Keratinocyte (primary cell): Measurements from ENCODE around the gene LTBP2. TPM values are rescaled to one million over a fixed set of nuclear protein-coding genes. Genes with fewer than 3 reads are reported as not detected.

ENCODE experiments used
- DNase-seq: peaks from one replicate; pipeline ENCODE4 v3.0.0-alpha.2; 2011; ENCODE audit warnings: low read depth, missing footprints, low spot score
- FAIRE-seq: peaks from 2 replicates; lab custom pipeline; 2011; peaks lifted over from hg19 to GRCh38; lab: Jason Lieb, UNC
- H2AFZ ChIP-seq: 2 replicates; pipeline ENCODE4 v1.6.0; 2012; ENCODE audit warnings: low read length, control low read depth, inconsistent platforms; ENCODE audit not compliant: control insufficient read depth
- H3K27ac ChIP-seq: 2 replicates; pipeline ENCODE4 v1.5.1; 2011; ENCODE audit warnings: low read length; ENCODE audit not compliant: control insufficient read depth, insufficient read depth
- H3K27me3 ChIP-seq: 3 replicates; pipeline ENCODE4 v1.6.0; 2011; ENCODE audit warnings: low read length; ENCODE audit not compliant: control insufficient read depth, insufficient read depth; ENCODE audit errors: extremely low read depth
- H3K36me3 ChIP-seq, 2 experiments: 2 replicates in 1 of 2; 3 replicates in 1 of 2; pipeline ENCODE4 v1.5.1; 2011; ENCODE audit warnings: low read length in 2 of 2, mild to moderate bottlenecking in 1 of 2; ENCODE audit not compliant: control insufficient read depth in 2 of 2, insufficient read depth in 2 of 2; ENCODE audit errors: extremely low read depth in 1 of 2
- H3K4me1 ChIP-seq: 3 replicates; pipeline ENCODE4 v1.5.1; 2011; ENCODE audit warnings: low read length; ENCODE audit not compliant: control insufficient read depth, insufficient read depth; ENCODE audit errors: extremely low read depth
- H3K4me2 ChIP-seq: 3 replicates; pipeline ENCODE4 v1.6.0; 2011; ENCODE audit warnings: low read depth, low read length; ENCODE audit not compliant: control insufficient read depth, insufficient read depth; ENCODE audit errors: extremely low read depth
- H3K4me3 ChIP-seq, 3 experiments: fragments of 200-600 bp in 1 of 3; sonication (generic) in 1 of 3; 2 replicates in 2 of 3; 3 replicates in 1 of 3; pipeline ENCODE4 v1.5.1; 2011 to 2016; ENCODE audit warnings: low read length in 3 of 3, mild to moderate bottlenecking in 3 of 3, control low read depth in 2 of 3, inconsistent platforms in 1 of 3, low read depth in 1 of 3, mixed read lengths in 1 of 3, mixed run types in 1 of 3, moderate library complexity in 1 of 3; ENCODE audit not compliant: control insufficient read depth in 2 of 3, insufficient read depth in 2 of 3; ENCODE audit errors: extremely low read depth in 1 of 3
- H3K79me2 ChIP-seq: 2 replicates; pipeline ENCODE4 v1.6.0; 2012; ENCODE audit warnings: low read length; ENCODE audit not compliant: control insufficient read depth, insufficient read depth
- H3K9ac ChIP-seq: 3 replicates; pipeline ENCODE4 v1.6.0; 2011; ENCODE audit warnings: low read length; ENCODE audit not compliant: control insufficient read depth, insufficient read depth; ENCODE audit errors: extremely low read depth
- H3K9me1 ChIP-seq: 3 replicates; pipeline ENCODE4 v1.6.0; 2011; ENCODE audit warnings: low read length; ENCODE audit not compliant: control insufficient read depth, insufficient read depth; ENCODE audit errors: extremely low read depth
- H3K9me3 ChIP-seq: 2 replicates; pipeline ENCODE4 v1.5.1; 2012; ENCODE audit warnings: low read depth, low read length; ENCODE audit not compliant: control insufficient read depth
- H4K20me1 ChIP-seq: 3 replicates; pipeline ENCODE4 v1.6.0; 2011; ENCODE audit warnings: low read length; ENCODE audit not compliant: control insufficient read depth, insufficient read depth; ENCODE audit errors: extremely low read depth
- CTCF ChIP-seq, 3 experiments: IDR thresholded peaks in 1 of 3; conservative IDR thresholded peaks in 1 of 3; optimal IDR thresholded peaks in 1 of 3; 2 replicates in 2 of 3; 3 replicates in 1 of 3; pipeline versions ENCODE3 to v1.5.1; 2011; ENCODE audit warnings: low read length in 3 of 3, mild to moderate bottlenecking in 3 of 3, moderate library complexity in 2 of 3, control low read depth in 1 of 3, inconsistent platforms in 1 of 3; ENCODE audit not compliant: insufficient read depth in 2 of 3; ENCODE audit errors: extremely low read depth in 1 of 3
- EZH2 ChIP-seq: IDR thresholded peaks from one replicate; pipeline ENCODE4 v1.6.1; 2012; ENCODE audit warnings: inconsistent platforms, mild to moderate bottlenecking, low read length, moderate library complexity
- dilution Hi-C: fragments of 300-500 bp; cut with MboI; formaldehyde crosslinking; loops from one replicate; pipeline ENCODE4 v1.7.0; 2020; ENCODE audit warnings: low sequenced_read_pairs; ENCODE audit not compliant: extremely low pct_ligation_motif_present
- polyA plus RNA-seq, 5 experiments: library from polyadenylated mRNA; depleted of rRNA in 3 of 5; stranded (reverse) in 3 of 5; stranded (forward) in 1 of 5; unstranded in 1 of 5; fragments of >200 nt; gene quantifications; 1 replicate in 1 of 5; 2 replicates in 3 of 5; 3 replicates in 1 of 5; pipeline versions ENCODE4 v1.2.1 to v1.2.3, GENCODE V29; 2011 to 2012; ENCODE audit warnings: missing spikeins in 2 of 5, low read depth in 1 of 5, low replicate concordance in 1 of 5

Gene LTBP2
- polyA plus RNA-seq, 1 donor (not counting 4 experiments of a cell fraction or from before 2014, with no cell fraction given) = 23.9 TPM

GRCh38 chr14:74522740-74523139 is 89.3 kb downstream of the LTBP2 start:
- no peak overlapping the region for H2AFZ ChIP-seq
- peaks cover 34 to 37% of the 10 kb centered on the region in 2 experiments for H3K36me3 ChIP-seq
- H3K27ac ChIP-seq = no peak overlapping the region
- peaks cover 15% of the 10 kb centered on the region for H3K4me1 ChIP-seq
- FAIRE-seq (no peak), DNase-seq (no peak)
- no peaks in the 10 kb centered on the region for H3K79me2 ChIP-seq
- no peaks in the 10 kb centered on the region for H3K9me1 ChIP-seq
- no peak overlapping the region for H3K9ac ChIP-seq
- H3K4me2 ChIP-seq = no peak overlapping the region
- H3K27me3 ChIP-seq = no peaks in the 10 kb centered on the region
- no peaks in the 10 kb centered on the region for H3K9me3 ChIP-seq
- dilution Hi-C loops = no loop called here
- TF ChIP-seq EZH2 (no peak), CTCF (optimal IDR thresholded peaks at IDR 0.05 in 1 of 3, IDR thresholded peaks at IDR 0.05 in 1 of 3, conservative IDR thresholded peaks at IDR 0.05 in 1 of 3; ENCODE audit: extremely low read depth in 1 of 3, insufficient read depth in 2 of 3, low read length in 3 of 3) (no peak)
- H4K20me1 ChIP-seq = no peaks in the 10 kb centered on the region
- H3K4me3 ChIP-seq = no peak overlapping the region

DNA sequence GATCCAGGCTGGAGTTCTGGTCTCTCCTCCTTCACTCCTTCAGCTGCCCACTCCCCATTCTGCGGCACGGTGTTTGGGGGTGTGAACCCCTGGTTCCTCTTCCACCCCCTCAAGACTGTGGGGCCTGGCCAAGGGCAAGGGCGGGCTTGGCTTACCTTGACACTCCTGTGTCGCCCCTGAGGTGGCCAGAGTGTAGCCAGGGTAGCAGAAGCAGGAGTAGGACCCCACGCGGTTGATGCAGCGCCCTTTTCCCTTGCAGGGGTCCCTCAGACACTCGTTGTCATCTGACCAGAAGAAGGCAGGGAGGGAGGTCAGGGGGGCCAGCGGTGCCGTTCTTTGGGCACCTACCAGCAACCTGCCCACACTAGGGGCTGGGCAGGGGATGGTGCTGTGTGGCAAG is 90.3 kb downstream of the LTBP2 start:
- FAIRE-seq = no peak
- dilution Hi-C loops = no loop called here
- no peak overlapping the region for H3K9ac ChIP-seq

More for the DNA sequence above, 90.3 kb downstream of the LTBP2 start:
- H4K20me1 ChIP-seq = no peaks in the 10 kb centered on the region
- H3K4me3 ChIP-seq = no peak overlapping the region
- no peaks in the 10 kb centered on the region for H3K79me2 ChIP-seq
- no peak overlapping the region for H3K4me2 ChIP-seq
- no peaks in the 10 kb centered on the region for H3K9me1 ChIP-seq
- H3K36me3 ChIP-seq = peaks cover 34 to 35% of the 10 kb centered on the region in 2 experiments
- TF ChIP-seq CTCF (optimal IDR thresholded peaks at IDR 0.05 in 1 of 3, IDR thresholded peaks at IDR 0.05 in 1 of 3, conservative IDR thresholded peaks at IDR 0.05 in 1 of 3; ENCODE audit: extremely low read depth in 1 of 3, insufficient read depth in 2 of 3, low read length in 3 of 3) (no peak), EZH2 (no peak)
- no peaks in the 10 kb centered on the region for H3K9me3 ChIP-seq
- no peak overlapping the region for H3K27ac ChIP-seq
- DNase-seq = no peak
- H3K27me3 ChIP-seq = no peaks in the 10 kb centered on the region
- H2AFZ ChIP-seq = no peak overlapping the region
- peaks cover 25% of the 10 kb centered on the region for H3K4me1 ChIP-seq
